GM18502 (cell line): ENCODE measurements around the gene NUF2.
"Not testable (repeated sequence)": the region's sequence is repeated elsewhere in the genome, so short reads cannot be mapped to it uniquely, and the experiment has no call there.

ENCODE experiments used
- ATAC-seq: cut with Tn5 transposase; IDR thresholded peaks from one replicate; pipeline ENCODE4 v1.9.1; 2021; ENCODE audit warnings: mild to moderate bottlenecking; ENCODE audit not compliant: unreplicated experiment, poor library complexity

Gene NUF2

GRCh38 chr1:163321311-163322305 is at the start of gene NUF2:
TSS of gene NUF2 (plus strand) at chr1:163321954. CDS start at chr1:163326052, 4,098 bp downstream.
- peak; percentile 96 for ATAC-seq

DNA sequence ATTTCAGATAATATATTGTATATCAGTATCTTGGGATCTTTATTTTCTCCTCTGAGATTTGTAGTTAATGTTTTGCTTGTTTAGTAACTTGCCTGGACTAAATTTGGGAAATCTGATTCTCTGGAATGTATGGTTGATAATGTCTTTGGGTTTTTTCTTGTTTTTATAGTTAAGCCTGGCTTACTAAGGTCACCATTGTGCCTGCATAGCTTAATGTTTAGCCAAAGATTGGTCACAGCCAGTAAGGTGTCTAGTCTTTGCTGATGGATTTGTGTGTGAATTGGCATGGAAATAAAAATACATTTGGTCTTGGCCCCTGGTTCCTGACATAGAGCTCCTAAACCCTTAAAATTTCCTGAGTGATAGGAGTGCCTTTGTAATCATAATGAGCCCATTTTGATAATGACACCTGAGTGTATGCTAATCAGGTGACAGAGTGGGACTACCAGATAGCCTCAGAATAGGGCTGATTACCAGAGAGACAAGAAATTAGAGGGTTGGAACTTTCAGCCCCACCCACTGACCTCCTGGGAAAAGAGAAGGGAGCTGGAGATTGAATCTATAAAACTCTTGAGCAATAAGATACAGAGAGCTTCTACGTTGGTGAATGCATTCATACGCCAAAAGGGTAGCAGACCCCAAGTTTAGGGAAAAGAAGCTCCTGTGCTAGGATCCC is 47.9 kb upstream of the NUF2 start:
- no peak for ATAC-seq

DNA sequence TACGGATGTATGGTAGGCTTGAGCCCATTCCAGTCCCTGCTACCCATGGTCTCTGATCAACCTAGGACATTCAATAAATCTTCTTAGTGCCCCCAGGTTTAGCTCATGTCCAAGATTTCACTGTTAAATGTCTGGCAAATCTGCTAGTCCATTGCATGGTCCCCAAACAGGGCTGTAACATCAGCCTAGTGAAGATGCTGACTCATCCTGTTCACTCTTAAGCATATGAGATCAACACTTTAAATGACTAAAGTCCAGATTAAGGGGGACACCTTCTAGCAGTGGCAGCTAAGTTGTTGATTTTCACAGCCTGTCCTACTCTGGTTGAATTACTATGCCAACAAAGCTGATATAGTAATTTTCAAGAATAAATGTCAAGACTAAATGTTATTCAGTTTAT is 46.5 kb upstream of the NUF2 start:
- ATAC-seq: no peak

DNA sequence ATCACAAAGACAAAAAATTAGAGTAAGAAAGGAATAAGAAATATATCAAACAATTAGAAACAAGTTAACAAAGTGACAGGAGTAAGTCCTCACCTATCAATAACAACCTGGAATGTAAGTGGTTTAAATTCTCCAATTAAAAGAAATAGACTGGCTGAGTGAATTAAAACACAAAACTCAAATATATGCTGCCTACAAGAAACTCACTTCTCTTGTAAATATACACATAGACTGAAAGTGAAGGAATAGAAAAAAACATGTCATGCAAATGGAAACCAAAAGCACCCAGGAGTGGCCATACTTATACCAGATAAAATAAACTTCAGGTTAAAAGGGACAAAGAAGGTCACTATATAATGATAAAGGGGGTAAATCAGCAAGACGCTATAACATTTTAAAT is 43.2 kb upstream of the NUF2 start:
- ATAC-seq: no peak

DNA sequence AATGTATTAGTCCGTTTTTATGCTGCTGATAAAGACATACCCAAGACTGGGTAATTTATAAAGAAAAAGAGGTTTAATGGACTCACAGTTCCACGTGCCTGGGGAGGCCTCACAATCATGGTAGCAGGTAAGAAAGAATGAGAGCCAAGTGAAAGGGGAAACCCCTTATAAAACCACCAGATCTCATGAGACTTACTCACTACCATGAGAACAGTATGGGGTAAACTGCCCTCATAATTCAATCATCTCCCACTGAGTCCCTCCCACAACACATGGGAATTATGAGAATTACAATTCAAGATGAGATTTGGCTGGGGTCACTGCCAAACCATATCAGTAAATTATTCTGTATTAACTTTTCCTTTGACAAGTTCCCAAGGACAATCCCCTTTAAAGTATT is 36.9 kb upstream of the NUF2 start:
- ATAC-seq: not testable (repeated sequence)

- ATAC-seq: no peak
Measured at GRCh38 chr1:163290025-163290640, 31.6 kb upstream of the NUF2 start.

DNA sequence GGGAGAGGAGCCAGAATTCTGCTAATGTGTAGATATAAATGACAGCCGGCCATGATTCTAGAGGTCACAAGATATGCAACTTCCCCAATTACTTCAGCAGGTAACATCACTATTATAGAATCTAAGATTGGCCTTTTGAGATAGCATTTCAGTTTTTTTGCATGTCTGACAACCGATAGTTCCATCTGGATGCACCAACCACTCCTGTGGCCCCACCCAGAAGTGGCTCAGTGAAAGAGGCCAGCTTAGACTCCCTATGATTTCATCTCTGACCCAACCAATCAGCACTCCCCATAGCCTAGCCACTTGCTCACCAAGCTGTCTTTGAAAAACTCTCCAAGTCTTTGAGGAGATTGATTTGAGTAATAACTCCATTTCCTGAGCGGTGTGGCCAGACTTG is 30.3 kb upstream of the NUF2 start:
- ATAC-seq: no peak

- ATAC-seq: not testable (repeated sequence)
Measured at GRCh38 chr1:163292153-163292552, 29.6 kb upstream of the NUF2 start.

GRCh38 chr1:163293497-163293896 is 28.3 kb upstream of the NUF2 start:
- ATAC-seq: not testable (repeated sequence)

- no peak for ATAC-seq
Measured at GRCh38 chr1:163295949-163296348, 25.8 kb upstream of the NUF2 start.

DNA sequence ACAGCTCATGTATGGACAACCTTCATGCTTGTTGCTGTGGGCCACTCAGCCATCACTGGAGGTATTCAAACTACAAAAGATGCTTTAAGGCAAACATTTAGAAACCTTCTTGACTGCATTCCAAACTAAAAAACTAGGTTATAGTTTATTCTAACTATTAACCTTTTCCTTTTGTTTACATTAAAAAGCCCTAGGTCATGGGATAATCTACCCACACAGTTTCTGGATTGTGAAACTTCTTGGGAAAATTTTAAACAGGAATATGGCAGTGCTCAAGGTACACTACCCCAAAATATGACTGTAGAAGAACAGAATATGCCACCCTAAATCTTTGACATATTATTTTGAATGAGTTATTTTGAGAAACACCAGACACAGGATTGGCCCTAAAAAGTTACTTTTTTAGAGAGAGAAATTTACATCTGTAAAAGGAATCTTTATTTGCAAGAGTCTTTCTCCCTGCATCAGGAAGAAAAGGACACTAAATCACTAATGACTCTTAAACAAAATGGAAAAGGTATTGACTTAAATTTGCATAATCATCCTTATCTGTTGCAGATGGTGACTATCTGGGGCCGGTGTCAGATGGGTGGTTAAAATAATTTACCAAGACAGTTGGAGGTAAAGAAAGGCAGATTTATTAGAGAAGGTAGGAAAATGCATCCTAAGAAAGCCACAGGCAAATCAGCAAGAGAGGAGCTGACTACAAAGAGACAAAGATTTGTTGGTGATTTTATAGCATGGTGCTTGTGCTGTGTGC is 25.1 kb upstream of the NUF2 start:
- ATAC-seq: no peak

DNA sequence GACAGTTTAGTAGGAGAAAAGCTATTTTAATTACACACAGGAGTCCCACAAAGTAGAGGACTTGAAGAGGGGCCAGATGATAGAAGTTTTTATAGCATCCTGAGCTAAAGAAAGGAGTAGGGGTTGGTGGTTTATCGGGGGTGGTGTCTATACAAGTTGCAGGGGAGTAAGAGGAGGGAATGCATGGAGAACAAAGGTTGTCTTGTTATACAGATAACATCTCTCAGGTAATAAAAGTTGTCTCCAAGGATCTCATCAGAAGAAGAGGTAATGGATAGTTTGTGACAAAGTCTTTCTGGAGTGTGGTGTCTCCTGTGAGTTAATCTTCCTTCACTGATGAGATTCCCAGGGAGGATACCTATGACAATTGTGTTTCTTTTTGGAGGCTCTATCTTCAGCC is 23.4 kb upstream of the NUF2 start:
- no peak for ATAC-seq

DNA sequence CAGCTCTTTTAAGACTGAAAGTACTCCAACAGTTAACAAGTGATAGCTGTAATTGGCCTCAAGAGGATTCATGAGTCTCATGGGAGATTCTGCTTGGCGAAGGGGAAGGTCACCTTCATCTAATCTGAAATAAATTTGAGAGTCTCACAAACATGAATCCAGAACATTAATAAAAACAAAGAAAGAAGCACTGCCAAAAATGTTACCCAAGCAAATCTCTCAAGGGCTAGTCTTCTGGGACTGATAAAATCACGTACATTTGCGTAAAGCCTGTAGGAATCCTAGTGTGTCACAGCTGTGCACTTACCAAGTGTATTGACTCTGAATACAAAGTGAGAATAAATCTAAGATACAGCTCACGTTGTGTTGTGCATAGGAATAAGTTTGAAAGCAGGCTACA is 21.2 kb upstream of the NUF2 start:
- ATAC-seq: no peak

DNA sequence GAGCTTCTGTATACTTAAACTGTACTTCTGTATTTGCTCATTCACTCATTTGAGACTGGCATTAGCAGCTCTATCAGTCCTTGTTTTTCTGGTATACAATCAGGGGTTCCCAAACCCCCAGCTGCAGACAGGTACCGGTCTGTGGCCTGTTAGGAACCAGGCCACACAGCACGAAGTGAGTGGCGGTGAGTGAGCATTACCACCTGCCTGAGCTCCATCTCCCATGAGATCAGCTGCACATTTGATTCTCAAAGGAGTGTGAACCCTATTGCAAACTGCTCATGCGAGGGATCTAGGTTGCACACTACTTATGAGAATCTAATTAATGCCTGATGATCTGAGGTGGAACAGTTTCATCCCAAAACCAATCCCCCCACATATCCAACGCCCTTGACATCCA is 18.2 kb upstream of the NUF2 start:
- ATAC-seq: no peak

DNA sequence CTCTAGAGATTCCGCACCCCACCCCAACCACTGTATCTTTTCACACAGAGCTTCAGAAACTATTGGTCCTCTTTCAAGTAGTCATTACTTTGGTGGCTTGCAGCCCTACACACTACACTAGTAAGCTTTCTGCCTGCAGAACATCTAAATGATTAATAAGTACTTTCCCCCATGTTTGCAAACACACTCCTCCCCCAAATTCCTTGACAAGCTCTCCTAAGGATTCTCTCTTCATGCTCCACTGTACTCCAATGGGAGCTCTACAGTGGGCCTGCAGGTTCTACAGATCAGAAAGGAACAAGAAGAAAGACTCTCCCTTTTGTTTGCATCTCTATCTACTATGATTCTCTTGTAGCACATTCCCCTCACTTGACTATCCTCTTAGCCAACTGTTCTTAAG is 16.3 kb upstream of the NUF2 start:
- no peak for ATAC-seq

- no peak for ATAC-seq
Measured at GRCh38 chr1:163307479-163308171, 14.1 kb upstream of the NUF2 start.

DNA sequence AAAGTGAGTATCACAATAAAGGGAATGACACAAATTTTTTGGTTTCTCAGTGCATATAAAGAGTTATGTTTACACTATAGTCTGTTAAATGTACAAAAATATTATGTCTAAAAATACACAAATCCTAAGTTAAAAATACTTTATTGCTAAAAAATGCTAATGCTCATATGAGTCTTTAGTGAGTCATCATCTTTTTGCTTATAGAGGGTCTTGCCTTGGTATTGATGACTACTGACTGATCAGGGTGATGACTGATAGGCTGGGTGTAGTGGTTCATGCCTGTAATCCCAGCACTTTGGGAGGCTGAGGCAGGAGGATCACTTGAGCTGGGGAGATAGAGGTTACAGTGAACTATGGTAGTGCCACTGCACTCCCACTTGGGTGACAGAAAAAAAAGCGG is 12.9 kb upstream of the NUF2 start:
- ATAC-seq: no peak

GRCh38 chr1:163315773-163316374 is 5.9 kb upstream of the NUF2 start:
- no peak for ATAC-seq

- ATAC-seq: no peak
Measured at GRCh38 chr1:163320891-163321290, 863 bp upstream of the NUF2 start.
